Vagina (tissue), 2 donors: Measurements from ENCODE around the gene DSP.

Experiments
- CTCF ChIP-seq, 3 experiments: fragments of 450-650 bp in 2 of 3; fragments of 200-600 bp in 1 of 3; sonication (generic) in 1 of 3; IDR thresholded peaks; one replicate each; pipeline ENCODE4 v1.5.1; 2017 to 2019; ENCODE audit warnings: antibody characterized with exemption in 3 of 3, mild to moderate bottlenecking in 2 of 3, moderate library complexity in 2 of 3
- POLR2A ChIP-seq, 2 donors: fragments of 450-650 bp; IDR thresholded peaks; one replicate each; pipeline ENCODE4 v1.6.1; 2017; ENCODE audit warnings: antibody characterized with exemption in 2 of 2, mild to moderate bottlenecking in 2 of 2, moderate library complexity in 2 of 2

GRCh38 chr6:7594579-7595125, 53.2 kb downstream of the DSP start:
- TF ChIP-seq CTCF (IDR thresholded peaks at IDR 0.05): no peak
- no peak for TF ChIP-seq POLR2A (IDR thresholded peaks at IDR 0.05)
